Posterior vena cava (tissue), 2 donors: ENCODE data around the gene RAPGEFL1. TPM values are rescaled to one million over a fixed set of nuclear protein-coding genes. Genes with fewer than 3 reads are reported as not detected.

ENCODE experiments used
- DNase-seq: peaks from one replicate; pipeline ENCODE4 v3.0.0-alpha.2; 2020; ENCODE audit warnings: low spot score
- intact Hi-C, 2 donors: fragments of 100-400 bp; cut with DNase I; formaldehyde crosslinking; loops; one replicate each; pipeline versions ENCODE4 v1.14.1 to v1.14.2; 2022 to 2023
- microRNA-seq, 2 donors: library from miRNA; unstranded; fragments of <30 nt; microRNA quantifications; one replicate each; pipeline ENCODE4 v1.2.0, GENCODE V29; 2020 to 2021; ENCODE audit warnings: borderline microRNAs expressed in 2 of 2
- total RNA-seq, 2 donors: library from RNA; stranded (reverse); fragmentation: NEBNext Ultra II Directional; extraction: Animal tissue kit (Norgen Biotek cat#: 25700); gene quantifications; one replicate each; pipeline ENCODE4 v1.2.1, GENCODE V29; 2021
- donor health status: DM: yes; HTN: yes; CAD: no.
- donor health status: DM: yes; HTN: yes; CAD: no.

RAPGEFL1 gene
- total RNA-seq, 2 donors from 2014 or later = 4.5 to 5.2 TPM

DNA sequence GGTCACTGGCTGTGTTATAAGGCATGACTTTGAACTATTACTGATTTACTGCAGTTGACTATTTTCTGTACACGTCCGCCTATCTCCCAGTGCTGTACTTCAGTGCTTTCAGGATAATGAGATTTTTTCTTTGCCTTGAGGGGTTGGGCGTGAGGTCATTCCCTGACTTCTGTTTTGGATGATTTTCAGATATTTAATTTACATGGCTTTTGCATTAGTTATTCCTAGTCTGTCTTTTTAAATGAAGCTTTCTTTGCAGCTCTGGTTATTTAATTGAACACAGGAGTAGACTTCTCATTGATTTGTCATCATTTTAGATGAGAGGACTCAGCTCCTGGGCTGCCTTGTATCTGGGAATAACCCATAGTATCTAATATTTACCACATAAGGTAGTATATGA lies 65.5 kb downstream of the RAPGEFL1 start:
- DNase-seq = no peak
- intact Hi-C loops = no loop called here

- DNase-seq = no peak
- intact Hi-C loops = no loop called here
These were observed 66.5 kb downstream of the RAPGEFL1 start for GRCh38 chr17:40243761-40244160.

DNA sequence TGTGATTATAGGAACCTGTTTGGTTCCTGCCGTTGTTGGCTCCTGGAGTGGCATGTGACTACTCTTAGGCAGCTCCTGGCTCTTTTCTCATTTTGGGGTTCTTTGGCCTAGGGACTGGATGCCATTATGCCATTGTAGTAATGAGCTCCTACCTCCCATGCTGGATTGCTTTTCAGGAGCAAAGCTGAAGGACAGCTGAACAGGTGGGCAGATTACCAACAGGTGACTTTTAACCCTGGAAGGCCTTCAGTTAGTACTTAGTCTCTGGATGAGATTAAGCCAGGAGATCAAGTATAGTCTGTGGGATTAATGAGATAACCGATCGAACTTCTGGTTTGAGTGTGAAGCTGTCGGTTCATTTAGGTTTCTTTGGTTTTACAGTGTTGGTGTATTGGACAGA lies 67.0 kb downstream of the RAPGEFL1 start:
- intact Hi-C loops = no loop called here
- DNase-seq = no peak

Small RNA genes within 50 kb of the gene (microRNA-seq; reads per million reads assigned to microRNA genes)
- gene MIR6866 = 1.3 to 4.2 reads per million in 2 donors
- 0 to 0.26 reads per million in 2 donors for gene MIR6867

Other genes starting within 250 kb of the RAPGEFL1 start
- 10 to 100 TPM; 32.1 to 43.2 TPM for gene ORMDL3, start 249.9 kb upstream of the RAPGEFL1 start, total RNA-seq
- gene LRRC3C, start 249.7 kb upstream of the RAPGEFL1 start, total RNA-seq = not detected
- under 1 TPM; 0.19 to 0.57 TPM for gene GSDMA, start 214.5 kb upstream of the RAPGEFL1 start, total RNA-seq
- gene PSMD3, start 196.7 kb upstream of the RAPGEFL1 start, total RNA-seq = 10 to 100 TPM; 57.6 to 65.5 TPM
- 10 to 100 TPM in 1 of 2 donors, under 1 TPM in 1; 0.69 to 15.3 TPM for gene CSF3, start 162.0 kb upstream of the RAPGEFL1 start, total RNA-seq
- 10 to 100 TPM; 46.2 to 53.2 TPM for gene MED24, start 123.1 kb upstream of the RAPGEFL1 start, total RNA-seq
- gene THRA, start 114.5 kb upstream of the RAPGEFL1 start, total RNA-seq = 10 to 100 TPM; 50.8 to 65.8 TPM
- gene NR1D1, start 76.9 kb upstream of the RAPGEFL1 start, total RNA-seq = 10 to 100 TPM; 20.2 to 24.2 TPM
- 10 to 100 TPM; 66.7 to 68.8 TPM for gene MSL1, start 55.5 kb upstream of the RAPGEFL1 start, total RNA-seq
- 100 to 1,000 TPM in 1 of 2 donors, 10 to 100 TPM in 1; 99.2 to 103 TPM for gene CASC3, start 36.9 kb upstream of the RAPGEFL1 start, total RNA-seq
- gene WIPF2, start 41.8 kb downstream of the RAPGEFL1 start, total RNA-seq = 10 to 100 TPM; 24.8 to 28.9 TPM
- 1 to 10 TPM; 1.4 to 2.5 TPM for gene CDC6, start 110.4 kb downstream of the RAPGEFL1 start, total RNA-seq
- gene RARA, start 131.7 kb downstream of the RAPGEFL1 start, total RNA-seq = 10 to 100 TPM; 47.5 to 54.5 TPM
- gene GJD3, start 187.3 kb downstream of the RAPGEFL1 start, total RNA-seq = under 1 TPM; 0.79 to 1.00 TPM
- gene TOP2A, start 240.4 kb downstream of the RAPGEFL1 start, total RNA-seq = 1 to 10 TPM; 1.1 to 2.2 TPM